HG02759 (cell line): Measurements from ENCODE around the gene HAUS2.

Experiments used
- ATAC-seq: cut with Tn5 transposase; IDR thresholded peaks from one replicate; pipeline ENCODE4 v1.9.1; 2021; ENCODE audit warnings: mild to moderate bottlenecking, moderate library complexity; ENCODE audit not compliant: unreplicated experiment

Gene HAUS2

GRCh38 chr15:42605796-42606195 is 57.2 kb downstream of the HAUS2 start:
- no peak for ATAC-seq

DNA sequence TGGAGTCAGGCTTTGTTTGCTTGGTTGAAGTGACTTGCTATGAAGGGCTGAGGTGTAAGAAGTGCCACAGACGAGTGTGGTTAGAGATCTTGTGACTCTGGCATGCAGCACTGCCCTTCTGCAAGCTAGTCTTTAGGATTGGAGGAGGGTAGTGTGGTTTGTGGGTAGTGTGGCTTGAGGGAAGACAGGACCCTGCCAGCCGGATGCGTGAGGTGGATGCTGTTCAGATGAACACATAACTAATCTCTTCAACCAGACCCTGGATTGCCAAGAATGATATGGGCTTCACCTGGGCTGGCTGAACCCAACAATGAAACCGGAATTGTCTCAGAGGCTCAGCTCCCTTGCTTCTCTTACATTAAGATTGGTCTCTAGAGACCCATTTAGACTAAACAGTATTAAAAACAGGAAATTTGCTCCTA is 59.5 kb downstream of the HAUS2 start:
- peak; percentile 51 for ATAC-seq

DNA sequence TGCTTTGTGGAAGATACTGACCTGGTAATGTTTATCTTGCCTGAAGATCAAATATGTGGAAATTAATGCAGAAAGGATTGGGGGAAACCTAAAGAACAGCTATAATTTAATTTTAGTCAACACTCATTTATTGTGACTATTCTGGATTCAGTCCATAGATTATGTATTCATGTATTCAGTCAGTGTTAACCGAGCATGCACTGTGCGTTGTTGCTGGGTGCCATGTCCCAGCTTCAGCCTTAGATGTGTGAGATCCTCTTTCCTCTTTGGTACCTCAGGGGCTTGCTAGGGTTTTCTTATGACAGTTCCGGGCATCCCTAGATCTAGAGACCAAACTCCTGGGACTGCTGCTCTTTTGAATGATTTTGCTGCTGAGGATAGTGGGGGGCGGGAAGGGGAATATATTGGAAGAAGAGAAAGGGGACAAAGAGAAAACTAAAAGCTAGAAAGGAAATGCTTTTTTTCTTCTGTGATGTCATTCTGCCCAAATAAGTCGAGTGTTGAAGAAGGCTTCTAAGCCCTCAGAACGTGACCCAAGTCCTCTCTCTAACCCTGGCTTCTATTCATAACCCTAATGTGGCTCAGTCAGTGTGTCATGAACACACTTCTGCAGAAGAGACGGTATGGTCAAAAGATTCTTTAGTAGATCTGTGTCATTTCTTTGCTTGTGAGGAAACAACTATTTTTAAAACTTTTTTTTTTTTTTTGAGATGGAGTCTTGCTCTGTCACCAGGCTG is 60.3 kb downstream of the HAUS2 start:
- no peak for ATAC-seq

- ATAC-seq, result no peak
These were observed 62.9 kb downstream of the HAUS2 start for GRCh38 chr15:42611532-42611931.

DNA sequence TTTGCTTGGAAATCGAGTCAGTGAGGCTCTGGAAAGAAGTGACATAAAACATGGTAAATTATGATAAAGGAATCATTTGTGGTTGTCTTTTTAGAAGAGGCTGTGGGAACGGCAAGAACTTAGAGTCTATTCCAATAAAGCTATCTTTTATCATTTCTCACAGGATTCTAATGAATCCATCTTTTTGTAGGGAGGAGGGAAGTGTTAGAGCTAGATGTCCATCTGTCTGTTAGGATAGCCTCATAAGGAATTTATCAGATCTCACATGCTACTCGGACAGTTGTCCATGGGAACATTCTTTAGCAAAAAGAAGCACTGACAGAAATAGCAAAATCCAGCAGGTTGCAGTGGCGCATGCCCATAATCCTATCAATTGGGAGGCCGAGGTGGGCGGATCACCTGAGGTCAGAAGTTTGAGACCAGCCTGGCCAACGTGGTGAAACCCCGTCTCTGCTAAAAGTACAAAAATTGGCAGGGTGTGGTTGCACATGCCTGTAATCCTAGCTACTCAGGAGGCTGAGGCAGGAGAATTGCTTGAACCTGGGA is 63.8 kb downstream of the HAUS2 start:
- no peak for ATAC-seq

GRCh38 chr15:42616107-42616506 is 67.5 kb downstream of the HAUS2 start:
- ATAC-seq, result no peak
